T-helper 17 cell (primary cell): ENCODE results near the gene PELI1. TPM values are rescaled to one million over a fixed set of nuclear protein-coding genes. Genes with fewer than 3 reads are reported as not detected.

Source experiments
- ATAC-seq: fragments of 150-1000 bp; cut with Tn5 transposase; 2 replicates; pipeline ENCODE4 v1.10.0; 2021; ENCODE audit warnings: mild to moderate bottlenecking, moderate library complexity
- DNase-seq, 3 donors: peaks; one replicate each; pipeline versions ENCODE4 v3.0.0 to v3.0.0-alpha.2; 2020 to 2021
- H3K9me3 ChIP-seq: one replicate; pipeline ENCODE4 v1.7.0; 2013; ENCODE audit warnings: low read length, mild to moderate bottlenecking; ENCODE audit not compliant: control insufficient read depth, poor library complexity, severe bottlenecking
- H3K27ac Mint-ChIP-seq: one replicate; pipeline ENCODE4 v1.8.0; 2022; ENCODE audit warnings: mild to moderate bottlenecking, moderate library complexity, mixed read lengths
- H3K27me3 Mint-ChIP-seq: one replicate; pipeline ENCODE4 v1.8.0; 2022; ENCODE audit warnings: mixed read lengths
- H3K36me3 Mint-ChIP-seq: one replicate; pipeline ENCODE4 v1.8.0; 2022; ENCODE audit warnings: low read depth, mixed read lengths
- H3K4me1 Mint-ChIP-seq: one replicate; pipeline ENCODE4 v1.8.0; 2022; ENCODE audit warnings: mild to moderate bottlenecking, mixed read lengths
- H3K4me3 Mint-ChIP-seq: one replicate; pipeline ENCODE4 v1.8.0; 2022; ENCODE audit warnings: mild to moderate bottlenecking, moderate library complexity, mixed read lengths
- total RNA-seq, 4 donors: library from RNA in 2 of 4; stranded (reverse) in 2 of 4; gene quantifications; one replicate each; pipeline ENCODE4 v1.2.3 and lab custom pipeline; 2022 to 2026

Gene PELI1
- total RNA-seq, 2 donors from 2014 or later = 171 to 195 TPM

DNA sequence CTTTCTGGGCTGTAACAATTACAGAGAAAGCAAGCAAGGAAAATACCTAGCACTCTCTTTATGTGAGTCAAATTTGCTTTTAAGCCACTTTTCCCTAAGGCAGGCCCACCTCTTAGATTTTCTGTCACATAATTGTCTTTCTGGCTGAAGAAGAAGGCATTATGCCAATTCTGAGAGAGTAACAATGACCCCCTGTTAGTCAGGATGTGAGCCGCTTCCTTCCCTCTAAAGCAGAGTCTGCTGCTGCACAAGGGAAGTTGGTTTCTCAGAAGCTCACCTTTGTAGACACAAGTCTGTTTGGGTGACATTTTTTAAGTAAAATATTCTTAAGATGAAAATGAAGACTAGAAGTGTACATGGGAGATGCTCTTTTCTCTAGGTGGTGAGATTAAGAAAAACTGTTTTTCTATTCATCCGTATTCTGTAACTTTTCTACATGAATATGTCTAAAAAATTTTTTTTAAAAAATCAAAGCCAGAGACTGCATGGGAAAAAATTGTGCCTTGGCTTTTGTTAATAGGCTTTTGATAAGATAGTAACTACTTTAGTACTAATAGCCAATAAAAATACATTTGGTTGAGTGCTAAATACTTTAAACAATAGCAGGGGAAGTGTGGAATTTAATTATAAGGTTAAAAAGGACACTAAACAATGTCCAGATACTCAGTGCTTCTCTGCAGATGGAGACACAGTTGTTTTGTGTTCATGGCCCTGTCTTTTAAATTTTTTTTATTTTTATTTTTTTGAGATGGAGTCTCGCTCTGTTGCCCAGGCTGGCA lies 91.6 kb downstream of the PELI1 start:
- ATAC-seq = no peak
- Mint-ChIP-seq H3K4me1 (peaks cover 8% of the 10 kb centered on the region), H3K27me3 (no peaks in the 10 kb centered on the region)

GRCh38 chr2:64049633-64050220 lies 94.5 kb downstream of the PELI1 start:
- DNase-seq (peak; percentile 16 to 47 (median 34)), ATAC-seq (peak; percentile 93)
- no peaks in the 10 kb centered on the region for H3K9me3 ChIP-seq
- H3K27ac Mint-ChIP-seq = peak overlapping the region; percentile 81
- no peak overlapping the region for H3K4me3 Mint-ChIP-seq
- no peaks in the 10 kb centered on the region for H3K27me3 Mint-ChIP-seq
- peaks cover 8% of the 10 kb centered on the region for H3K4me1 Mint-ChIP-seq
- no peaks in the 10 kb centered on the region for H3K36me3 Mint-ChIP-seq

More for the DNA sequence above, 91.6 kb downstream of the PELI1 start:
- DNase-seq = no peak
- H3K4me3 Mint-ChIP-seq = no peak overlapping the region
- no peaks in the 10 kb centered on the region for H3K9me3 ChIP-seq
- H3K36me3 Mint-ChIP-seq = no peaks in the 10 kb centered on the region
- H3K27ac Mint-ChIP-seq = no peak overlapping the region

DNA sequence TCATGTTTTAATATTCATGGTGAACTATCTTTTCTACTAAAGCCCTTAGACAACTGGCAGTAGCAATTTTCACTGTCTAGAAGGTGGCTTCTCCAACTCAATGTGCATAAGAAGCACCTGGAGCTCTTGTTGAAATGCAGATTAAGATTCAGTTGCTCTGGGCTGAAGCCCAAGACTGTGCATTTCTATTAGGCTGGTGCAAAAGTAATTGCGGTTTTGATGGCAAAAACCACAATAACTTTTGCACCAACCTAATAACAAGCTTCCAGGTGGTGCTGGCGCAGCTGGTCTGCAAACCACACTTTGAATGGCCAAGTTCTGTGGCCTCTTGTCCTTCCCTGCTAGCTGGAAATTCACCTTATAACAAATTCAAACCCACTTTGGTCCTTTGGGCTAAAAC lies 98.3 kb downstream of the PELI1 start:
- DNase-seq (no peak), ATAC-seq (no peak)
- Mint-ChIP-seq H3K27ac (no peak overlapping the region), H3K4me1 (peaks cover 8% of the 10 kb centered on the region), H3K27me3 (no peaks in the 10 kb centered on the region), H3K4me3 (no peak overlapping the region), H3K36me3 (no peaks in the 10 kb centered on the region)
- H3K9me3 ChIP-seq = no peaks in the 10 kb centered on the region

Other genes with a start within 250 kb of the PELI1 start
- gene VPS54, start 125.0 kb downstream of the PELI1 start, total RNA-seq = 10 to 100 TPM; 10.1 to 10.6 TPM